ENCODE data around the gene OSBPL2.

- TF ChIP-seq, protein P1, sequence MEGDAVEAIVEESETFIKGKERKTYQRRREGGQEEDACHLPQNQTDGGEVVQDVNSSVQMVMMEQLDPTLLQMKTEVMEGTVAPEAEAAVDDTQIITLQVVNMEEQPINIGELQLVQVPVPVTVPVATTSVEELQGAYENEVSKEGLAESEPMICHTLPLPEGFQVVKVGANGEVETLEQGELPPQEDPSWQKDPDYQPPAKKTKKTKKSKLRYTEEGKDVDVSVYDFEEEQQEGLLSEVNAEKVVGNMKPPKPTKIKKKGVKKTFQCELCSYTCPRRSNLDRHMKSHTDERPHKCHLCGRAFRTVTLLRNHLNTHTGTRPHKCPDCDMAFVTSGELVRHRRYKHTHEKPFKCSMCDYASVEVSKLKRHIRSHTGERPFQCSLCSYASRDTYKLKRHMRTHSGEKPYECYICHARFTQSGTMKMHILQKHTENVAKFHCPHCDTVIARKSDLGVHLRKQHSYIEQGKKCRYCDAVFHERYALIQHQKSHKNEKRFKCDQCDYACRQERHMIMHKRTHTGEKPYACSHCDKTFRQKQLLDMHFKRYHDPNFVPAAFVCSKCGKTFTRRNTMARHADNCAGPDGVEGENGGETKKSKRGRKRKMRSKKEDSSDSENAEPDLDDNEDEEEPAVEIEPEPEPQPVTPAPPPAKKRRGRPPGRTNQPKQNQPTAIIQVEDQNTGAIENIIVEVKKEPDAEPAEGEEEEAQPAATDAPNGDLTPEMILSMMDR (IDR thresholded peaks at IDR 0.05), result no peak
- no peak for TF ChIP-seq POLR2A (IDR thresholded peaks at IDR 0.05)
- no peak for TF ChIP-seq POLR2AphosphoS5 (IDR thresholded peaks at IDR 0.05)
These were observed 74.3 kb downstream of the OSBPL2 start for GRCh38 chr20:62312662-62312977.
